ENCODE measurements around the gene TPBGL. TPM values are rescaled to one million over a fixed set of nuclear protein-coding genes. Genes with fewer than 3 reads are reported as not detected.

The TPBGL gene
- total RNA-seq, 3 donors from 2014 or later: 0.33 TPM; not detected in 2

- Histone ChIP-seq H3K27me3 (no peaks in the 10 kb centered on the region), H3K27ac (no peak overlapping the region), H3K4me3 (no peak overlapping the region), H3K36me3 (no peaks in the 10 kb centered on the region), H3K4me1 (no peaks in the 10 kb centered on the region), H3K9me3 (no peaks in the 10 kb centered on the region)
- intact Hi-C loops (cut with DNase I; ENCODE audit: low total_unique reads): no loop called here
- DNase-seq (ENCODE audit: low spot score in 2 of 2): no peak
- TF ChIP-seq POLR2A (IDR thresholded peaks at IDR 0.05): no peak
- TF ChIP-seq POLR2AphosphoS5 (IDR thresholded peaks at IDR 0.05): no peak
- TF ChIP-seq CTCF (IDR thresholded peaks at IDR 0.05): no peak
Measured at GRCh38 chr11:75200051-75200450, 40.5 kb upstream of the TPBGL start.

- Histone ChIP-seq H3K27me3 (no peaks in the 10 kb centered on the region), H3K27ac (no peak overlapping the region), H3K9me3 (no peaks in the 10 kb centered on the region), H3K4me3 (no peak overlapping the region), H3K36me3 (no peaks in the 10 kb centered on the region), H3K4me1 (no peaks in the 10 kb centered on the region)
- DNase-seq (ENCODE audit: low spot score in 2 of 2): no peak
- TF ChIP-seq CTCF (IDR thresholded peaks at IDR 0.05): no peak
- no peak for TF ChIP-seq POLR2AphosphoS5 (IDR thresholded peaks at IDR 0.05)
- no peak for TF ChIP-seq POLR2A (IDR thresholded peaks at IDR 0.05)
- intact Hi-C loops (cut with DNase I; ENCODE audit: low total_unique reads): no loop called here
Measured at GRCh38 chr11:75200531-75200930, 40.0 kb upstream of the TPBGL start.

GRCh38 chr11:75201771-75202170, 38.8 kb upstream of the TPBGL start:
- Histone ChIP-seq H3K36me3 (no peaks in the 10 kb centered on the region), H3K27ac (no peak overlapping the region), H3K9me3 (no peaks in the 10 kb centered on the region), H3K27me3 (no peaks in the 10 kb centered on the region), H3K4me3 (no peak overlapping the region), H3K4me1 (no peaks in the 10 kb centered on the region)
- no peak for TF ChIP-seq POLR2A (IDR thresholded peaks at IDR 0.05)
- TF ChIP-seq CTCF (IDR thresholded peaks at IDR 0.05): no peak
- no peak for TF ChIP-seq POLR2AphosphoS5 (IDR thresholded peaks at IDR 0.05)
- no peak for DNase-seq (ENCODE audit: low spot score in 2 of 2)
- intact Hi-C loops (cut with DNase I; ENCODE audit: low total_unique reads): no loop called here

GRCh38 chr11:75202195-75202594, 38.4 kb upstream of the TPBGL start:
- Histone ChIP-seq H3K36me3 (no peaks in the 10 kb centered on the region), H3K4me3 (no peak overlapping the region), H3K9me3 (no peaks in the 10 kb centered on the region), H3K27ac (no peak overlapping the region), H3K27me3 (no peaks in the 10 kb centered on the region), H3K4me1 (no peaks in the 10 kb centered on the region)
- intact Hi-C loops (cut with DNase I; ENCODE audit: low total_unique reads): no loop called here
- no peak for DNase-seq (ENCODE audit: low spot score in 2 of 2)
- TF ChIP-seq POLR2AphosphoS5 (IDR thresholded peaks at IDR 0.05) (no peak), CTCF (IDR thresholded peaks at IDR 0.05) (no peak), POLR2A (IDR thresholded peaks at IDR 0.05) (no peak)

- DNase-seq (ENCODE audit: low spot score in 2 of 2): no peak
- Histone ChIP-seq H3K9me3 (no peaks in the 10 kb centered on the region), H3K36me3 (no peaks in the 10 kb centered on the region), H3K27ac (no peak overlapping the region), H3K27me3 (no peaks in the 10 kb centered on the region), H3K4me1 (no peaks in the 10 kb centered on the region), H3K4me3 (no peak overlapping the region)
- intact Hi-C loops (cut with DNase I; ENCODE audit: low total_unique reads): no loop called here
- TF ChIP-seq POLR2AphosphoS5 (IDR thresholded peaks at IDR 0.05): no peak
- no peak for TF ChIP-seq CTCF (IDR thresholded peaks at IDR 0.05)
- no peak for TF ChIP-seq POLR2A (IDR thresholded peaks at IDR 0.05)
Measured at GRCh38 chr11:75203138-75203537, 37.4 kb upstream of the TPBGL start.
